ENCODE results near the gene SMC1A. TPM values are rescaled to one million over a fixed set of nuclear protein-coding genes. Genes with fewer than 3 reads are reported as not detected.
A peak's percentile ranks its signal among the peaks of the same experiment; 100 is the strongest.
"Not testable (repeated sequence)": the region's sequence is repeated elsewhere in the genome, so short reads cannot be mapped to it uniquely, and the experiment has no call there.

The SMC1A gene
- total RNA-seq, 1 experiment from 2014 or later = 100 TPM

DNA sequence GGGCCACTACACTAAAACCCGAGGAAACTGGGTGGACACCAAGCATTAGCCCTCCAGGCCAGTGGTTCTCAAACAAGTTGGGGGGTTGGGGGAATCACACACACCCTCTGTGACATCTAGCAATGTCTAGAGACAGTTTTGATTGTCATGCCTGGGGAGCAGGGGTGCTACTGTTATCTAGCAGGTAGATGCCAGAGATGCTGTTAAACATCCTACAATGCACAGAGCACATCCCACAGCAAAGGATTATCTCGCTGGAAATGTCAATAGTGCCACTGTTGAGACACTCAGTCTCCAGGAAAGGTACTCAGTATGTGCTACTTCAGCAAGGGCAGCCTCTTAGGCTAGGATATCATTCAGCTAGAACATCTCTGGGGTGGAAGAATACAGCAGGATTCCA is 1.3 kb downstream of the SMC1A start:
- peak overlapping the region in 2 of 3 experiments; percentile 98 to 99; a peak in 3 of 7 replicates for H3K27ac Mint-ChIP-seq
- Histone ChIP-seq H3K23ac (ENCODE audit: insufficient read length, low read depth, low read length) (no peak overlapping the region), H3K9ac (ENCODE audit: extremely low read depth, insufficient read length, low read length) (peak overlapping the region; percentile 97)

DNA sequence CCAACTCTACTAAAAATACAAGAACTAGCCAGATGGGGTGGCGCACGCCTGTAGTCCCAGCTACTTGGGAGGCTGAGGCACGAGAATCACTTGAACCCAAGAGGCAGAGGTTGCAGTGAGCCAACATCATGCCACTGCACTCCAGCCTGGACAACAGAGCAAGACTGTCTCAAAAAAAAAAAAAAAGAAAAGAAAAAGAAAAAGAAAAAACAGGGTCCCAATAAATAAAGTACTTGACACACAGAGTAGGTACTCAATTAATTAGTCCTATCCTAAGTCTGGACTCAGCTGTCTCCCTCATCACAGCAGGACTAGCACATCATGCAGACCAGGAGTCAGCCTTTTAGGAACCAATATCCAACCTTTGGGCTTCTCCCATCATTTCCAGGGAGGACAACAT is 2.1 kb downstream of the SMC1A start:
- Histone ChIP-seq H3K9me3 (ENCODE audit: control insufficient read depth, low read depth, low read length) (peaks cover 11% of the 10 kb centered on the region), H3K79me2 (ENCODE audit: insufficient read depth, low read length) (peaks cover 20% of the 10 kb centered on the region; the same call in 1 of the 2 replicates)
- Mint-ChIP-seq H3K9me3 (peaks cover 53 to 60% of the 10 kb centered on the region in 2 experiments), H3K4me1 (peaks cover 11 to 12% of the 10 kb centered on the region in 2 experiments), H3K36me3 (ENCODE audit: insufficient read depth in 1 of 3, low read depth in 3 of 3) (peaks cover 9 to 30% (median 18%) of the 10 kb centered on the region in 3 experiments), H3K4me3 (peak overlapping the region in 1 of 2 experiments; percentile 99; a peak in 1 of 5 replicates)
- no CpG with 5 or more reads among the region's 3 CpGs for WGBS (ENCODE audit: extremely low coverage, insufficient read length, low lambda C conversion rate)
- H3K9ac ChIP-seq (ENCODE audit: extremely low read depth, insufficient read length, low read length); H2BK120ac ChIP-seq (ENCODE audit: low read depth, low read length, poor library complexity, severe bottlenecking); H3K27me3 ChIP-seq (ENCODE audit: insufficient read depth, low read length); H3K4me2 ChIP-seq (ENCODE audit: insufficient read depth, insufficient read length, low read length); H2BK20ac ChIP-seq (ENCODE audit: low read depth, low read length, poor library complexity, severe bottlenecking); H3K14ac ChIP-seq (ENCODE audit: insufficient read depth, low read length); H4K8ac ChIP-seq (replicated peaks; ENCODE audit: insufficient read length, low read depth, low read length); H3K18ac ChIP-seq (ENCODE audit: insufficient read length, low read depth, low read length); H2AK5ac ChIP-seq (ENCODE audit: insufficient read length, low read length); H3K27ac Mint-ChIP-seq; H3K4me1 ChIP-seq (ENCODE audit: insufficient read depth, low read length); H4K20me1 ChIP-seq (ENCODE audit: control insufficient read depth, insufficient read depth, insufficient read length); H4K5ac ChIP-seq (ENCODE audit: insufficient read length, low read depth, low read length); H3T11ph ChIP-seq (ENCODE audit: low read length); H3K27me3 Mint-ChIP-seq (ENCODE audit: low read depth); H4K91ac ChIP-seq (ENCODE audit: insufficient read length, low read depth, low read length); H2AFZ ChIP-seq (ENCODE audit: low read length); H3K4ac ChIP-seq (ENCODE audit: low read depth, low read length); H3K23ac ChIP-seq (ENCODE audit: insufficient read length, low read depth, low read length); DNase-seq; H2BK12ac ChIP-seq (ENCODE audit: insufficient read length, low read depth, low read length); H2BK15ac ChIP-seq (ENCODE audit: low read depth, low read length); H3K23me2 ChIP-seq (ENCODE audit: insufficient read length, low read depth, low read length, poor library complexity, severe bottlenecking); H3K56ac ChIP-seq (ENCODE audit: insufficient read length, low read depth, low read length); H3K27ac ChIP-seq (ENCODE audit: insufficient read length, low read depth, low read length); H3K79me1 ChIP-seq (ENCODE audit: insufficient read depth, low read depth, low read length, poor library complexity, severe bottlenecking); H2BK5ac ChIP-seq (ENCODE audit: insufficient read length, low read length): not testable (repeated sequence)

More for the DNA sequence above, 1.3 kb downstream of the SMC1A start:
- Histone ChIP-seq H3K23me2 (ENCODE audit: insufficient read length, low read depth, low read length, poor library complexity, severe bottlenecking) (peaks cover 6% of the 10 kb centered on the region), H2AFZ (ENCODE audit: low read length) (no peak overlapping the region), H2BK5ac (ENCODE audit: insufficient read length, low read length) (no peak overlapping the region), H3K18ac (ENCODE audit: insufficient read length, low read depth, low read length) (no peak overlapping the region), H3K9me3 (ENCODE audit: control insufficient read depth, low read depth, low read length) (peaks cover 11% of the 10 kb centered on the region), H2BK12ac (ENCODE audit: insufficient read length, low read depth, low read length) (no peak overlapping the region), H3K4me1 (ENCODE audit: insufficient read depth, low read length) (no peaks in the 10 kb centered on the region), H2BK15ac (ENCODE audit: low read depth, low read length) (no peak overlapping the region), H3K27ac (ENCODE audit: insufficient read length, low read depth, low read length) (no peak overlapping the region), H3K79me2 (ENCODE audit: insufficient read depth, low read length) (peaks cover 20% of the 10 kb centered on the region; the same call in 1 of the 2 replicates), H3K14ac (ENCODE audit: insufficient read depth, low read length) (no peak overlapping the region), H3K4ac (ENCODE audit: low read depth, low read length) (no peak overlapping the region), H2BK120ac (ENCODE audit: low read depth, low read length, poor library complexity, severe bottlenecking) (no peak overlapping the region), H2AK5ac (ENCODE audit: insufficient read length, low read length) (no peak overlapping the region), H4K5ac (ENCODE audit: insufficient read length, low read depth, low read length) (no peak overlapping the region), H3K56ac (ENCODE audit: insufficient read length, low read depth, low read length) (no peak overlapping the region), H3K4me2 (ENCODE audit: insufficient read depth, insufficient read length, low read length) (peak overlapping the region; percentile 54), H4K91ac (ENCODE audit: insufficient read length, low read depth, low read length) (no peak overlapping the region), H4K8ac (replicated peaks; ENCODE audit: insufficient read length, low read depth, low read length) (no peak overlapping the region), H3T11ph (ENCODE audit: low read length) (no peak overlapping the region), H3K27me3 (ENCODE audit: insufficient read depth, low read length) (no peaks in the 10 kb centered on the region), H2BK20ac (ENCODE audit: low read depth, low read length, poor library complexity, severe bottlenecking) (no peak overlapping the region), H4K20me1 (ENCODE audit: control insufficient read depth, insufficient read depth, insufficient read length) (no peaks in the 10 kb centered on the region), H3K79me1 (ENCODE audit: insufficient read depth, low read depth, low read length, poor library complexity, severe bottlenecking) (no peaks in the 10 kb centered on the region)
- Mint-ChIP-seq H3K27me3 (ENCODE audit: low read depth) (no peaks in the 10 kb centered on the region; the same call in none of the 2 replicates), H3K36me3 (ENCODE audit: insufficient read depth in 1 of 3, low read depth in 3 of 3) (peaks cover 9 to 30% (median 18%) of the 10 kb centered on the region in 3 experiments), H3K4me3 (peak overlapping the region; percentile 95 to 99), H3K9me3 (peaks cover 60 to 67% of the 10 kb centered on the region in 2 experiments), H3K4me1 (peaks cover 11 to 12% of the 10 kb centered on the region in 2 experiments)
- DNase-seq = no peak
- TF ChIP-seq, protein P1, sequence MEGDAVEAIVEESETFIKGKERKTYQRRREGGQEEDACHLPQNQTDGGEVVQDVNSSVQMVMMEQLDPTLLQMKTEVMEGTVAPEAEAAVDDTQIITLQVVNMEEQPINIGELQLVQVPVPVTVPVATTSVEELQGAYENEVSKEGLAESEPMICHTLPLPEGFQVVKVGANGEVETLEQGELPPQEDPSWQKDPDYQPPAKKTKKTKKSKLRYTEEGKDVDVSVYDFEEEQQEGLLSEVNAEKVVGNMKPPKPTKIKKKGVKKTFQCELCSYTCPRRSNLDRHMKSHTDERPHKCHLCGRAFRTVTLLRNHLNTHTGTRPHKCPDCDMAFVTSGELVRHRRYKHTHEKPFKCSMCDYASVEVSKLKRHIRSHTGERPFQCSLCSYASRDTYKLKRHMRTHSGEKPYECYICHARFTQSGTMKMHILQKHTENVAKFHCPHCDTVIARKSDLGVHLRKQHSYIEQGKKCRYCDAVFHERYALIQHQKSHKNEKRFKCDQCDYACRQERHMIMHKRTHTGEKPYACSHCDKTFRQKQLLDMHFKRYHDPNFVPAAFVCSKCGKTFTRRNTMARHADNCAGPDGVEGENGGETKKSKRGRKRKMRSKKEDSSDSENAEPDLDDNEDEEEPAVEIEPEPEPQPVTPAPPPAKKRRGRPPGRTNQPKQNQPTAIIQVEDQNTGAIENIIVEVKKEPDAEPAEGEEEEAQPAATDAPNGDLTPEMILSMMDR (conservative IDR thresholded peaks at IDR 0.05) = no peak
- WGBS (ENCODE audit: extremely low coverage, insufficient read length, low lambda C conversion rate) = no CpG with 5 or more reads among the region's 2 CpGs
